Erythroblast (primary cell): Measurements from ENCODE around the gene INTS4.
"Not testable (repeated sequence)": the region's sequence is repeated elsewhere in the genome, so short reads cannot be mapped to it uniquely, and the experiment has no call there.

Experiments
- DNase-seq, 2 experiments: peaks; one replicate each; lab custom pipeline; 2025; lab: John Stamatoyannopoulos, UW
- GATA1 ChIP-seq: IDR thresholded peaks from 2 replicates; pipeline ENCODE4 v1.6.1; 2011; ENCODE audit warnings: low read depth, mild to moderate bottlenecking, control low read depth, low read length, moderate library complexity
- POLR2A ChIP-seq: IDR thresholded peaks from 2 replicates; pipeline ENCODE4 v1.6.1; 2011; ENCODE audit warnings: mild to moderate bottlenecking, low read length

Gene INTS4

GRCh38 chr11:77851503-77851902 lies 143.0 kb downstream of the INTS4 start:
- peak; percentile 22 to 71 for DNase-seq
- TF ChIP-seq POLR2A (no peak), GATA1 (no peak)

DNA sequence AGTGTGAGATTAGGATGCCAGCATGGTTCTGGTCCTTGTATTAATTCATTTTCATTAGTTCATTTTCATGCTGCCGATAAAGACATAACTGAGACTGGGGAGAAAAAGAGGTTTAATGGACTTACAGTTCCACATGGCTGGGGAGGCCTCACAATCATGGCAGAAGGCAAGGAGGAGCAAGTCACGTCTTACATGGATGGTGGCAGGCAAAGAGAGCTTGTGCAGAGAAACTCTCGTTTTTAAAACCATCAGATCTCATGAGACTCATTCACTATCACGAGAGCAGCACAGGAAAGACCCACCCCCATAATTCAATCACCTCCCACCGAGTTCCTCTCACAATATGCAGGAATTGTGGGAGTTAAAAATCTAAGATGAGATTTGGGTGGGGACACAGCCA lies 150.8 kb downstream of the INTS4 start:
- DNase-seq, result not testable (repeated sequence)

- DNase-seq, result no peak
- no peak for TF ChIP-seq GATA1
- no peak for TF ChIP-seq POLR2A
Measured at GRCh38 chr11:77842441-77843121, 151.9 kb downstream of the INTS4 start.

DNA sequence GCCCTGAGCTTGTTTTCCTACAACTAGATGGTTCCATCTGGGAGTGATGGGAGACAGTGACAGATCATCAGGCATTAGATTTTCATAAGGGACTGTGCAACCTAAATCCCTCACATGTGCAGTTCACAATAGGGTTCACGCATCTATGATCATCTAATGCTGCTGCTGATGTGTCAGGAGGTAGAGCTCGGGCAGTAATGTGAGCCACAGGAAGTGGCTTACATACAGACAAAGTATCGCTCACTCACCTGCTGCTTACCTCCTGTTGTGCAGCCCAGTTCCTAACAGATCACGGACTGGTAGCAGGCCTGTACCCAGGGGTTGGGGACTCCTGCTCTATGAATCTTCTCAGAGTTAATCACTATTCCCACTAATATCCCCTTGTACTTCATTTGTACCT lies 161.2 kb downstream of the INTS4 start:
- no peak for DNase-seq
- TF ChIP-seq GATA1, result no peak

- TF ChIP-seq POLR2A, result no peak
- TF ChIP-seq GATA1, result no peak
- DNase-seq, result peak in 1 of 2 experiments; percentile 17
Measured at GRCh38 chr11:77828926-77829325, 165.5 kb downstream of the INTS4 start.
